Measurements from ENCODE around the gene FAM9A. TPM values are rescaled to one million over a fixed set of nuclear protein-coding genes. Genes with fewer than 3 reads are reported as not detected.

The FAM9A gene
- total and polyA plus RNA-seq, 2 donors (not counting 1 experiment from before 2014, with no cell fraction given) = not detected

- Mint-ChIP-seq H3K9me3 (ENCODE audit: insufficient read depth) (no peaks in the 10 kb centered on the region), H3K4me3 (no peak overlapping the region), H3K27me3 (no peaks in the 10 kb centered on the region), H3K4me1 (no peaks in the 10 kb centered on the region), H3K27ac (no peak overlapping the region)
- no peak overlapping the region for H3K4me2 ChIP-seq (replicated peaks; ENCODE audit: low read depth, low read length, poor library complexity, severe bottlenecking)
- H3K79me2 ChIP-seq (ENCODE audit: control insufficient read depth, insufficient read depth, low read length) = no peaks in the 10 kb centered on the region
- H4K20me1 ChIP-seq (ENCODE audit: control insufficient read depth, insufficient read depth, low read length, poor library complexity, severe bottlenecking) = no peaks in the 10 kb centered on the region
- no peaks in the 10 kb centered on the region for H3K9me3 ChIP-seq (ENCODE audit: control extremely low read depth in 1 of 3, control insufficient read depth in 2 of 3, insufficient read depth in 1 of 3, low read length in 2 of 3)
- no peak for ATAC-seq (ENCODE audit: low read depth)
- ChIA-PET POLR2A (interaction anchor here (0.6 kb wide), 1 partner anchor 927 kb away, joined by 3 read pairs; no protein-coding TSS in a partner anchor), CTCF (no interaction called here)
- H3K27me3 ChIP-seq (replicated peaks in 1 of 4; ENCODE audit: control extremely low read depth in 1 of 4, control insufficient read depth in 3 of 4, insufficient read depth in 4 of 4, low read length in 3 of 4) = no peaks in the 10 kb centered on the region
- no peaks in the 10 kb centered on the region for H3K36me3 ChIP-seq (replicated peaks in 1 of 2; ENCODE audit: control extremely low read depth in 1 of 2, control insufficient read depth in 1 of 2, extremely low read depth in 1 of 2, insufficient read depth in 2 of 2, low read length in 1 of 2)
- H2AFZ ChIP-seq (ENCODE audit: insufficient read depth, low read depth, low read length, poor library complexity, severe bottlenecking) = no peak overlapping the region
- H3K9ac ChIP-seq (ENCODE audit: low read length) = no peak overlapping the region
- H3K27ac ChIP-seq (ENCODE audit: low read length in 2 of 2) = no peak overlapping the region
- TF ChIP-seq CTCF (IDR thresholded peaks at IDR 0.05) = no peak
- intact Hi-C loops (cut with micrococcal nuclease) = no loop called here
- DNase-seq = no peak
- H3K4me3 ChIP-seq (ENCODE audit: control extremely low read depth in 1 of 5, extremely low read depth in 1 of 5, insufficient read depth in 1 of 5, low read depth in 2 of 5, low read length in 4 of 5) = no peak overlapping the region
- WGBS (ENCODE audit: insufficient coverage) = 93% methylated on average over 10 of the region's 25 CpGs
- no peaks in the 10 kb centered on the region for H3K4me1 ChIP-seq (ENCODE audit: control insufficient read depth in 2 of 2, insufficient read depth in 2 of 2, low read length in 2 of 2)
Observed at GRCh38 chrX:8784162-8784561, 17.0 kb downstream of the FAM9A start.

- 95% methylated on average over 7 of the region's 19 CpGs for WGBS (ENCODE audit: insufficient coverage)
- Histone ChIP-seq H3K36me3 (replicated peaks in 1 of 2; ENCODE audit: control extremely low read depth in 1 of 2, control insufficient read depth in 1 of 2, extremely low read depth in 1 of 2, insufficient read depth in 2 of 2, low read length in 1 of 2) (no peaks in the 10 kb centered on the region), H3K4me2 (replicated peaks; ENCODE audit: low read depth, low read length, poor library complexity, severe bottlenecking) (no peak overlapping the region), H4K20me1 (ENCODE audit: control insufficient read depth, insufficient read depth, low read length, poor library complexity, severe bottlenecking) (no peaks in the 10 kb centered on the region), H3K27ac (ENCODE audit: low read length in 2 of 2) (no peak overlapping the region), H2AFZ (ENCODE audit: insufficient read depth, low read depth, low read length, poor library complexity, severe bottlenecking) (peak overlapping the region; percentile 60), H3K79me2 (ENCODE audit: control insufficient read depth, insufficient read depth, low read length) (no peaks in the 10 kb centered on the region), H3K4me3 (ENCODE audit: control extremely low read depth in 1 of 5, extremely low read depth in 1 of 5, insufficient read depth in 1 of 5, low read depth in 2 of 5, low read length in 4 of 5) (no peak overlapping the region), H3K9me3 (ENCODE audit: control extremely low read depth in 1 of 3, control insufficient read depth in 2 of 3, insufficient read depth in 1 of 3, low read length in 2 of 3) (no peaks in the 10 kb centered on the region), H3K9ac (ENCODE audit: low read length) (no peak overlapping the region), H3K27me3 (replicated peaks in 1 of 4; ENCODE audit: control extremely low read depth in 1 of 4, control insufficient read depth in 3 of 4, insufficient read depth in 4 of 4, low read length in 3 of 4) (no peaks in the 10 kb centered on the region), H3K4me1 (ENCODE audit: control insufficient read depth in 2 of 2, insufficient read depth in 2 of 2, low read length in 2 of 2) (no peaks in the 10 kb centered on the region)
- Mint-ChIP-seq H3K9me3 (ENCODE audit: insufficient read depth) (no peaks in the 10 kb centered on the region), H3K27me3 (no peaks in the 10 kb centered on the region), H3K4me1 (no peaks in the 10 kb centered on the region), H3K27ac (no peak overlapping the region), H3K4me3 (peak overlapping the region; percentile 26)
- no peak for DNase-seq
- ChIA-PET CTCF (no interaction called here), POLR2A (no interaction called here)
- TF ChIP-seq CTCF (IDR thresholded peaks at IDR 0.05) = no peak
- TF ChIP-seq EZH2 (IDR thresholded peaks at IDR 0.05; ENCODE audit: borderline replicate concordance, insufficient read depth, low read depth, low read length, poor library complexity, severe bottlenecking) = no peak
- intact Hi-C loops (cut with micrococcal nuclease) = no loop called here
- no peak for ATAC-seq (ENCODE audit: low read depth)
Observed at GRCh38 chrX:8783714-8784098, 17.5 kb downstream of the FAM9A start.
